ENCODE results near the gene PRKG1. TPM values are rescaled to one million over a fixed set of nuclear protein-coding genes. Genes with fewer than 3 reads are reported as not detected.

Gene PRKG1
- total and polyA plus RNA-seq, 2 of the 4 experiments (the other 2 are of a cell fraction), result 3.5 to 18.3 TPM

DNA sequence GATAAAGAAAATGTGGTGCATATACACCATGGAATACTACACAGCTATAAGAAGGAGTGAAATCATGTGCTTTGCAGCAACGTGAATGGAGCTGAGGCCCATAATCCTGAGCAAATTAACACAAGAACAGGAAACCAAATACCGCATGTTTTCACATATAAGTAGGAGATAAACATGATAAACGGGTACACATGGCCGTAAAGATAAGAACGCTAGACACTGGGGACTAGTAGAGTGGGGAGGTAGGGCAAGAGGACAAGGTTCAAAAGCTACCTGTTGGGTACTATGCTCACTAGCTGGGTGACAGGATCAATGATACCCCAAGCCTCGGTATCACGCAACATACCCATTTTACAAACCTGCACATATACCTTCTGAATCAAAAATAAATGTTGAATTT lies 511.5 kb downstream of the PRKG1 start:
- Histone ChIP-seq H2AFZ (replicated peaks; ENCODE audit: low read length, poor library complexity) (no peak overlapping the region), H2BK5ac (ENCODE audit: low read depth, low read length, poor library complexity, severe bottlenecking) (no peak overlapping the region), H3K9me3 (ENCODE audit: control insufficient read depth, insufficient read depth, low read length) (peaks cover 3% of the 10 kb centered on the region; the same call in 1 of the 2 replicates), H3K36me3 (ENCODE audit: control insufficient read depth, insufficient read depth, low read length) (no peaks in the 10 kb centered on the region), H3K4me3 (ENCODE audit: insufficient read depth, low read depth, low read length) (no peak overlapping the region), H3K4me2 (ENCODE audit: low read depth, low read length) (no peak overlapping the region), H2BK20ac (ENCODE audit: low read depth, low read length) (no peak overlapping the region), H3K14ac (replicated peaks; ENCODE audit: low read depth, low read length) (no peak overlapping the region), H4K5ac (ENCODE audit: low read depth, low read length) (no peak overlapping the region), H3K9ac (ENCODE audit: low read depth, low read length) (no peak overlapping the region), H4K91ac (ENCODE audit: insufficient read depth, low read depth, low read length) (no peak overlapping the region), H4K8ac (ENCODE audit: low read depth in 2 of 2, low read length in 2 of 2) (no peak overlapping the region), H3K18ac (ENCODE audit: low read depth, low read length) (no peak overlapping the region), H3K27ac (ENCODE audit: insufficient read depth, low read length) (no peak overlapping the region), H3K9me1 (ENCODE audit: insufficient read depth, low read length) (no peaks in the 10 kb centered on the region), H3K4ac (ENCODE audit: low read depth, low read length) (no peak overlapping the region), H2AK5ac (ENCODE audit: low read depth, low read length) (no peak overlapping the region), H2BK15ac (ENCODE audit: low read depth, low read length) (no peak overlapping the region), H4K20me1 (ENCODE audit: insufficient read depth, low read length) (no peaks in the 10 kb centered on the region), H3K4me1 (ENCODE audit: control insufficient read depth, insufficient read depth, low read length) (no peaks in the 10 kb centered on the region), H3K27me3 (ENCODE audit: control insufficient read depth, insufficient read depth, low read length) (no peaks in the 10 kb centered on the region), H3K79me1 (ENCODE audit: low read depth in 1 of 2, low read length in 2 of 2) (no peaks in the 10 kb centered on the region), H3K56ac (ENCODE audit: extremely low read depth, insufficient read depth, low read length) (no peak overlapping the region), H2BK120ac (ENCODE audit: low read depth, low read length) (no peak overlapping the region), H3K23ac (ENCODE audit: low read depth, low read length) (no peak overlapping the region), H2AK9ac (replicated peaks; ENCODE audit: low read depth, low read length, poor library complexity) (no peak overlapping the region)
- intact Hi-C loops (cut with micrococcal nuclease) (no loop called here), dilution Hi-C loops (cut with HindIII; ENCODE audit: low sequenced_read_pairs, unreplicated experiment) (no loop called here), in situ Hi-C loops (cut with MboI; ENCODE audit: low sequenced_read_pairs) (no loop called here)
- CTCF ChIA-PET, result no interaction called here
- no peak for DNase-seq
- no TSS peak for BruUV-seq (replicated peaks)
- POLR2A ChIA-PET (ENCODE audit: unreplicated experiment), result no interaction called here
- no CpG with 5 or more reads among the region's 7 CpGs for WGBS, 2 experiments (ENCODE audit: extremely low coverage in 2 of 2, insufficient read length in 1 of 2)
- ATAC-seq (ENCODE audit: low read depth), result no peak
- TF ChIP-seq MAZ (IDR thresholded peaks at IDR 0.05; ENCODE audit: borderline replicate concordance, low read depth, low read length) (no peak), CEBPB (IDR thresholded peaks at IDR 0.05; ENCODE audit: low read depth, low read length) (no peak), RAD21 (IDR thresholded peaks at IDR 0.05; ENCODE audit: low read length) (no peak), CHD1 (IDR thresholded peaks at IDR 0.05; ENCODE audit: low read depth, low read length) (no peak), SMC3 (IDR thresholded peaks at IDR 0.05; ENCODE audit: low read depth, low read length) (no peak), NFE2L2 (IDR thresholded peaks at IDR 0.05; ENCODE audit: low read depth, low read length) (no peak), MXI1 (IDR thresholded peaks at IDR 0.05; ENCODE audit: borderline replicate concordance, low read depth, low read length) (no peak), POLR2A (IDR thresholded peaks at IDR 0.05; ENCODE audit: low read depth, low read length) (no peak), RCOR1 (IDR thresholded peaks at IDR 0.05; ENCODE audit: insufficient replicate concordance, low read length) (no peak), MAFK (IDR thresholded peaks at IDR 0.05; ENCODE audit: low read depth, low read length) (no peak), FOS (IDR thresholded peaks at IDR 0.05; ENCODE audit: low read depth, low read length) (no peak), BHLHE40 (IDR thresholded peaks at IDR 0.05; ENCODE audit: low read depth, low read length) (no peak)
- TF ChIP-seq, protein P1, sequence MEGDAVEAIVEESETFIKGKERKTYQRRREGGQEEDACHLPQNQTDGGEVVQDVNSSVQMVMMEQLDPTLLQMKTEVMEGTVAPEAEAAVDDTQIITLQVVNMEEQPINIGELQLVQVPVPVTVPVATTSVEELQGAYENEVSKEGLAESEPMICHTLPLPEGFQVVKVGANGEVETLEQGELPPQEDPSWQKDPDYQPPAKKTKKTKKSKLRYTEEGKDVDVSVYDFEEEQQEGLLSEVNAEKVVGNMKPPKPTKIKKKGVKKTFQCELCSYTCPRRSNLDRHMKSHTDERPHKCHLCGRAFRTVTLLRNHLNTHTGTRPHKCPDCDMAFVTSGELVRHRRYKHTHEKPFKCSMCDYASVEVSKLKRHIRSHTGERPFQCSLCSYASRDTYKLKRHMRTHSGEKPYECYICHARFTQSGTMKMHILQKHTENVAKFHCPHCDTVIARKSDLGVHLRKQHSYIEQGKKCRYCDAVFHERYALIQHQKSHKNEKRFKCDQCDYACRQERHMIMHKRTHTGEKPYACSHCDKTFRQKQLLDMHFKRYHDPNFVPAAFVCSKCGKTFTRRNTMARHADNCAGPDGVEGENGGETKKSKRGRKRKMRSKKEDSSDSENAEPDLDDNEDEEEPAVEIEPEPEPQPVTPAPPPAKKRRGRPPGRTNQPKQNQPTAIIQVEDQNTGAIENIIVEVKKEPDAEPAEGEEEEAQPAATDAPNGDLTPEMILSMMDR (conservative IDR thresholded peaks at IDR 0.05; ENCODE audit: low read depth, low read length), result no peak
- TF ChIP-seq, protein P2, sequence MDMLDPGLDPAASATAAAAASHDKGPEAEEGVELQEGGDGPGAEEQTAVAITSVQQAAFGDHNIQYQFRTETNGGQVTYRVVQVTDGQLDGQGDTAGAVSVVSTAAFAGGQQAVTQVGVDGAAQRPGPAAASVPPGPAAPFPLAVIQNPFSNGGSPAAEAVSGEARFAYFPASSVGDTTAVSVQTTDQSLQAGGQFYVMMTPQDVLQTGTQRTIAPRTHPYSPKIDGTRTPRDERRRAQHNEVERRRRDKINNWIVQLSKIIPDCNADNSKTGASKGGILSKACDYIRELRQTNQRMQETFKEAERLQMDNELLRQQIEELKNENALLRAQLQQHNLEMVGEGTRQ (IDR thresholded peaks at IDR 0.05; ENCODE audit: low read depth, low read length), result no peak
- TF ChIP-seq, protein P3, sequence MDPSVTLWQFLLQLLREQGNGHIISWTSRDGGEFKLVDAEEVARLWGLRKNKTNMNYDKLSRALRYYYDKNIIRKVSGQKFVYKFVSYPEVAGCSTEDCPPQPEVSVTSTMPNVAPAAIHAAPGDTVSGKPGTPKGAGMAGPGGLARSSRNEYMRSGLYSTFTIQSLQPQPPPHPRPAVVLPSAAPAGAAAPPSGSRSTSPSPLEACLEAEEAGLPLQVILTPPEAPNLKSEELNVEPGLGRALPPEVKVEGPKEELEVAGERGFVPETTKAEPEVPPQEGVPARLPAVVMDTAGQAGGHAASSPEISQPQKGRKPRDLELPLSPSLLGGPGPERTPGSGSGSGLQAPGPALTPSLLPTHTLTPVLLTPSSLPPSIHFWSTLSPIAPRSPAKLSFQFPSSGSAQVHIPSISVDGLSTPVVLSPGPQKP (IDR thresholded peaks at IDR 0.05; ENCODE audit: borderline replicate concordance, low read depth, low read length), result no peak
